Coronary artery (tissue), 2 donors: ENCODE measurements around the gene QRICH1.

Experiments used
- DNase-seq: peaks from one replicate; pipeline ENCODE4 v3.0.0-alpha.2; 2017; ENCODE audit warnings: low spot score
- H3K27ac ChIP-seq, 2 donors: fragments of 200-600 bp; sonication (generic); one replicate each; pipeline ENCODE4 v1.5.1; 2016 to 2019
- H3K4me3 ChIP-seq: fragments of 200-600 bp; sonication (generic); 2 replicates; pipeline ENCODE4 v1.5.1; 2016; ENCODE audit warnings: mild to moderate bottlenecking, moderate library complexity
- TF ChIP-seq, protein P1 (sequence below): fragments of 200-600 bp; sonication (generic); IDR thresholded peaks from one replicate; pipeline ENCODE4 v1.5.1; 2019; ENCODE audit warnings: antibody characterized with exemption

Gene QRICH1

DNA sequence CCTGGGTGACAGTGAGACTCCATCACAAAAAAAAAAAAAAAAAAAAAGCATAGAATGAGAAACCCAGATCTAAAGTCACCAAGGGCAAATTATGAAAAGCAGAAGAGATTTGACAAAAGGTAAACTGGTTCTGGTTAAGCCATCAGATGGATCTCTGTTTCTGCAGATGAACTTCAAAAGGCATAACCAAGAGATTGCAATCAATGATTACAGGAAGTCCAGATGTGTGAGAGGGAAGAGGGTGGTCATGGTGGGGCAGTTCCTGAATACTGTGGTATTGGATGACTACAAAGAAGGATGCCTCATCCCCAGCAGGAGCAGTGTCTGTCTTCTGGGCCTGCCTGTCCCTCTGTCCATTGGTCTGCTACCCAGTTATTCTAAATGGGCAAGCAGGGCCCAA, 100.0 kb downstream of the QRICH1 start:
- no peak for DNase-seq
- Histone ChIP-seq H3K27ac (no peak overlapping the region), H3K4me3 (no peak overlapping the region)
- TF ChIP-seq, protein P1, sequence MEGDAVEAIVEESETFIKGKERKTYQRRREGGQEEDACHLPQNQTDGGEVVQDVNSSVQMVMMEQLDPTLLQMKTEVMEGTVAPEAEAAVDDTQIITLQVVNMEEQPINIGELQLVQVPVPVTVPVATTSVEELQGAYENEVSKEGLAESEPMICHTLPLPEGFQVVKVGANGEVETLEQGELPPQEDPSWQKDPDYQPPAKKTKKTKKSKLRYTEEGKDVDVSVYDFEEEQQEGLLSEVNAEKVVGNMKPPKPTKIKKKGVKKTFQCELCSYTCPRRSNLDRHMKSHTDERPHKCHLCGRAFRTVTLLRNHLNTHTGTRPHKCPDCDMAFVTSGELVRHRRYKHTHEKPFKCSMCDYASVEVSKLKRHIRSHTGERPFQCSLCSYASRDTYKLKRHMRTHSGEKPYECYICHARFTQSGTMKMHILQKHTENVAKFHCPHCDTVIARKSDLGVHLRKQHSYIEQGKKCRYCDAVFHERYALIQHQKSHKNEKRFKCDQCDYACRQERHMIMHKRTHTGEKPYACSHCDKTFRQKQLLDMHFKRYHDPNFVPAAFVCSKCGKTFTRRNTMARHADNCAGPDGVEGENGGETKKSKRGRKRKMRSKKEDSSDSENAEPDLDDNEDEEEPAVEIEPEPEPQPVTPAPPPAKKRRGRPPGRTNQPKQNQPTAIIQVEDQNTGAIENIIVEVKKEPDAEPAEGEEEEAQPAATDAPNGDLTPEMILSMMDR = no peak

DNA sequence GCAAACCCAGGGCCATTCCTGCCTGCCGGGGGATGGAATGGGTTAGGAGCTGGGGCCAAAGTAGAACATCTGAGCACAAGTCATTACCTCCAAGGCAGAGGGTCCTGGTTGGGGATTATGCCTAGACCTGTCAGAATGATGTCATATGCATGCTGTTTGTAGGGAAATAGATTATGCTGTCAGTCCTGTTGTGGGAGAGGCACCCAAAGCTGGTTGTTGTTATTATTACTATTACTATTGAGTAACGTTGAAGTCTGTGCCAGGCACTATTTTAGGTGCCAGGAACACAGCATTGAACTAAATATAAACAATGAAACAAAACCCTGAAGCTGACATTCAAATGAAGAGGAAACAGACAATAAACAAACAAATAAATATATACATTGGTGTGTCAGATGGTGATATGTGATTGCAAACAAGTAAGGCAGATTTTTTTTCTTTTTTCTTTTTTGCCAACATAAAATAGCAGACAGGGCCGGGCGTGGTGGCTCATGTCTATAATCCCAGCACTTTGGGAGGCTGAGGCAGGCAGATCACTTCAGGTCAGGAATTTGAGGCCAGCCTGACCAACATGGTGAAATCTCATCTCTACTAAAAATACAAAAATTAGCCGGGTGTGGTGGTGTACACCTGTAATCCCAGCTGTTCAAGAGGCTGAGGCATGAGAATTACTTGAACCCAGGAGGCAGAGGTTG, 101.9 kb downstream of the QRICH1 start:
- DNase-seq = no peak
- Histone ChIP-seq H3K4me3 (peak overlapping the region; percentile 80), H3K27ac (peak overlapping the region; percentile 85 to 95)
- TF ChIP-seq, protein P1 = no peak

DNA sequence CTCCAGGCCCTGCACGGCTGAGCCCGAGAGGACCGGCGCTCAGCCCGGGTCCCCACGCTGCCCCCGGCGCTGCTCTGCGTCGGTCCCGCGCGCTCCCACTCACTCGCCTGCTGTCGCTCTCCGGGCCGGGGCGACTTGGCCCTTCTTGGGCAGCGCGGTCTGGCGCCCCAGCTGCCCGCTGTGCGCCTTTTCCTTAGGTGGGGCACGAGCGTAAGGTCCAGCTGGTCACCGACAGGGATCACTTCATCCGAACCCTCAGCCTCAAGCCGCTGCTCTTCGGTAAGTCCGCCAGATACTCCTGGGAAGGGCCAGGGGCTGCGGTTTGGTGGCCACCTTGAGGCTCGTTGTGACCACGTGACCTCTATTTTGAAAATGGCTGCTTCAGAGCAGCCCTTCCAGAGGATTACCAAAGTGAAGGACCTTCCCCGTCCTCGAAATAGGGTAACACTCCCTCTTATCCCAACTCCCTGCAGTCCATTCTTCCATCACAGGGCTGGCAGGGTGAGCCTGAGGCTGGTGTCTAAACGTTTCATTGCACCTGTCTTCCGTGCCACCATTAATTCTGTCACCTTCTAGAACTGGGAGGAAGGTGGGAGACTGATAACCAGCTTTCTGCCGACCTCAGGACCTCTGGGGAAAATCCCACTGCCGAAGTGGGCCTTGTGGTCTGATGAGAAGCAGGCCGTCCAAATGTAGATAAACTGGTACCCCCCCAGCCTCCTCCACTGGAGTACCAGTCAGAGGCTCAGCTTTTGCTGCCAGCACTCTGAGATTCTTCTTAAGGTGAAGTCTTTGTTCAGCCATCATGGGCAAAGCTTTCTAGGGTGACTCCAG, 103.0 kb downstream of the QRICH1 start:
- H3K4me3 ChIP-seq = peak overlapping the region; percentile 80

DNA sequence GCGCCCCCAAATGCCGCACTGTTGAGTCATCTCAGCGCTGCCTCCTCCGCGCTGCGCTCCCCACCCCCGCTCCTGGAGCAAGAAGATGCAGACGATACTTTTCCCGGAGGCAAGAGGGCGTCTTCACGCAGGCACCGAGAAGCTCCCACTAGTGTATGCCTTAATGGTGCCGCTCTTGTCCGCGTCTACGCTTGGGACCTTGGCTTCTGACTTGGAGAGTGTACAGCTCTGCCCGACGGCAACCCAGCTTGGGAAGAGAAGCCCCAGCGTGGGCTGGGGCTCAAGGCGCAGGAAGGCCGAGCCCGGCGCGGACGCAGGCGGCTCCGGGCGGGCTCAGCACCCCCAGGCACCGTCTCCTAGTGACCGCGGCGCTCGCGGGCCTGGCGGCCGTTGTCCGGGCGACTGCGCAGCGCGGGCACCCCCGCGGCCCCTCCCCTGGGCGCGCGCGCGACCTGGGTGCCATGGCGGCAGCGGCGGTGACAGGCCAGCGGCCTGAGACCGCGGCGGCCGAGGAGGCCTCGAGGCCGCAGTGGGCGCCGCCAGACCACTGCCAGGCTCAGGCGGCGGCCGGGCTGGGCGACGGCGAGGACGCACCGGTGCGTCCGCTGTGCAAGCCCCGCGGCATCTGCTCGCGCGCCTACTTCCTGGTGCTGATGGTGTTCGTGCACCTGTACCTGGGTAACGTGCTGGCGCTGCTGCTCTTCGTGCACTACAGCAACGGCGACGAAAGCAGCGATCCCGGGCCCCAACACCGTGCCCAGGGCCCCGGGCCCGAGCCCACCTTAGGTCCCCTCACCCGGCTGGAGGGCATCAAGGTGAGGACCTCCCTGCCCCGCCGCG, 103.9 kb downstream of the QRICH1 start, which contains the start of gene P4HTM:
TSS of gene P4HTM (plus strand) at position 446 of the 840 bp plus-strand sequence. CDS start at position 462, 16 bp downstream.
- TF ChIP-seq, protein P1 = no peak
- peak; percentile 97 for DNase-seq
- Histone ChIP-seq H3K4me3 (peak within 1 kb of the TSS; percentile 80), H3K27ac (peak within 1 kb of the TSS; percentile 85 to 95)

More for the DNA sequence above, 103.0 kb downstream of the QRICH1 start:
- no peak for DNase-seq
- peak overlapping the region; percentile 85 to 95 for H3K27ac ChIP-seq
- TF ChIP-seq, protein P1 = no peak

DNA sequence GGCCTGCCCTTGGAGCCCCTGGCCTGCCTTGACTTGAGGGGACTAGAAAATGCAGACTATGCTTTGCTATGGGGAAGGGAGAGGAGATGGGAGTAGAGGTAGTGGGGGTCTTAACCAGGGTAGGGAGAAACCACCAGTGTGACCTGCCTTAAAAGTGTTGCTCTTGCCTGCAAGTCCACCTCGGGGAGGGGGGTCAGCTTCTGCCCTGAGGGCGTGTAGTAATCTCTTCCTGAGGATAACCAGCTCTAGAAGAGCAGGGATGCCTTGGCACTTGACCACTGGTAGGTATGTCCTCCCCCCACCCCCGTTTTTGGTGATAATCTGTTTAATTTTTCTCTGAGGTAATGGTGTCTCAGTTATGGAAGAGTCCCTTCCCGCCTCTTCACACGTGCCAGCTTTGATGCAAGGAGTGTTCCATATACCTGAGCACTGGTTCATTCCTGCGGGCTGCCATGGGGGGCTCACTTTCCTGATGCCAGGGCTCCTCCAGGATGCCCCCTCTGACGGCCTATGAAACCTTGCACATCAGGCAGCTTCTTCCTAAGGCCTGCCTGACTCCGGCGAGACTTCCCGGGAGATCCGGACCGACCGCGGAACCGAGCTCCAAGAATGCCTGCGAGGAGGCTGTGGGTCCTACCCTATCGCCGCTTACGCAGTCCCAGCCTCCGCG, 104.6 kb downstream of the QRICH1 start:
- DNase-seq = no peak

More for the DNA sequence above, 104.6 kb downstream of the QRICH1 start:
- peak overlapping the region; percentile 80 for H3K4me3 ChIP-seq
- H3K27ac ChIP-seq = peak overlapping the region; percentile 85 to 95
- TF ChIP-seq, protein P1 = peak; percentile 15
